ENCODE data around the gene GALNT10.

The GALNT10 gene

GRCh38 chr5:154396128-154396527, 205.6 kb downstream of the GALNT10 start:
- no peak overlapping the region for H3K9ac ChIP-seq (ENCODE audit: low read length)
- no peaks in the 10 kb centered on the region for H3K4me1 ChIP-seq (ENCODE audit: control insufficient read depth, insufficient read depth, low read length)
- H3K27me3 ChIP-seq (ENCODE audit: control insufficient read depth, insufficient read depth, low read length): no peaks in the 10 kb centered on the region
- no peak overlapping the region for H3K27ac ChIP-seq (ENCODE audit: low read depth, low read length)
- no peak overlapping the region for H3K4me3 ChIP-seq (ENCODE audit: low read length)
- H3K36me3 ChIP-seq (ENCODE audit: control insufficient read depth, insufficient read depth, low read length): peaks cover under 1% of the 10 kb centered on the region

- Histone ChIP-seq H3K4me3 (ENCODE audit: low read length) (no peak overlapping the region), H3K36me3 (ENCODE audit: control insufficient read depth, insufficient read depth, low read length) (no peaks in the 10 kb centered on the region), H3K9ac (ENCODE audit: low read length) (no peak overlapping the region), H3K4me1 (ENCODE audit: control insufficient read depth, insufficient read depth, low read length) (no peaks in the 10 kb centered on the region), H3K27ac (ENCODE audit: low read depth, low read length) (no peak overlapping the region), H3K27me3 (ENCODE audit: control insufficient read depth, insufficient read depth, low read length) (no peaks in the 10 kb centered on the region)
Observed at GRCh38 chr5:154397652-154398406, 207.3 kb downstream of the GALNT10 start.

GRCh38 chr5:154400678-154401077, 210.1 kb downstream of the GALNT10 start:
- no peak overlapping the region for H3K4me3 ChIP-seq (ENCODE audit: low read length)
- no peak overlapping the region for H3K9ac ChIP-seq (ENCODE audit: low read length)
- H3K36me3 ChIP-seq (ENCODE audit: control insufficient read depth, insufficient read depth, low read length): no peaks in the 10 kb centered on the region
- no peak overlapping the region for H3K27ac ChIP-seq (ENCODE audit: low read depth, low read length)
- H3K4me1 ChIP-seq (ENCODE audit: control insufficient read depth, insufficient read depth, low read length): peaks cover 2% of the 10 kb centered on the region
- H3K27me3 ChIP-seq (ENCODE audit: control insufficient read depth, insufficient read depth, low read length): no peaks in the 10 kb centered on the region

- Histone ChIP-seq H3K9ac (ENCODE audit: low read length) (no peak overlapping the region), H3K4me1 (ENCODE audit: control insufficient read depth, insufficient read depth, low read length) (peaks cover 2% of the 10 kb centered on the region), H3K27me3 (ENCODE audit: control insufficient read depth, insufficient read depth, low read length) (no peaks in the 10 kb centered on the region), H3K36me3 (ENCODE audit: control insufficient read depth, insufficient read depth, low read length) (no peaks in the 10 kb centered on the region), H3K4me3 (ENCODE audit: low read length) (no peak overlapping the region), H3K27ac (ENCODE audit: low read depth, low read length) (no peak overlapping the region)
Observed at GRCh38 chr5:154401355-154401754, 210.8 kb downstream of the GALNT10 start.

- no peak overlapping the region for H3K27ac ChIP-seq (ENCODE audit: low read depth, low read length)
- H3K27me3 ChIP-seq (ENCODE audit: control insufficient read depth, insufficient read depth, low read length): no peaks in the 10 kb centered on the region
- no peak overlapping the region for H3K9ac ChIP-seq (ENCODE audit: low read length)
- no peak overlapping the region for H3K4me3 ChIP-seq (ENCODE audit: low read length)
- no peaks in the 10 kb centered on the region for H3K36me3 ChIP-seq (ENCODE audit: control insufficient read depth, insufficient read depth, low read length)
- peaks cover 2% of the 10 kb centered on the region for H3K4me1 ChIP-seq (ENCODE audit: control insufficient read depth, insufficient read depth, low read length)
Observed at GRCh38 chr5:154401931-154402330, 211.4 kb downstream of the GALNT10 start.

GRCh38 chr5:154402611-154403010, 212.1 kb downstream of the GALNT10 start:
- Histone ChIP-seq H3K36me3 (ENCODE audit: control insufficient read depth, insufficient read depth, low read length) (no peaks in the 10 kb centered on the region), H3K4me1 (ENCODE audit: control insufficient read depth, insufficient read depth, low read length) (peaks cover 2% of the 10 kb centered on the region), H3K9ac (ENCODE audit: low read length) (no peak overlapping the region), H3K4me3 (ENCODE audit: low read length) (no peak overlapping the region), H3K27me3 (ENCODE audit: control insufficient read depth, insufficient read depth, low read length) (no peaks in the 10 kb centered on the region), H3K27ac (ENCODE audit: low read depth, low read length) (no peak overlapping the region)

- Histone ChIP-seq H3K9ac (ENCODE audit: low read length) (no peak overlapping the region), H3K27me3 (ENCODE audit: control insufficient read depth, insufficient read depth, low read length) (no peaks in the 10 kb centered on the region), H3K4me3 (ENCODE audit: low read length) (no peak overlapping the region), H3K27ac (ENCODE audit: low read depth, low read length) (no peak overlapping the region), H3K36me3 (ENCODE audit: control insufficient read depth, insufficient read depth, low read length) (no peaks in the 10 kb centered on the region), H3K4me1 (ENCODE audit: control insufficient read depth, insufficient read depth, low read length) (peaks cover 2% of the 10 kb centered on the region)
Observed at GRCh38 chr5:154403234-154403633, 212.7 kb downstream of the GALNT10 start.

GRCh38 chr5:154403776-154404387, 213.3 kb downstream of the GALNT10 start:
- H3K4me1 ChIP-seq (ENCODE audit: control insufficient read depth, insufficient read depth, low read length): peaks cover 2% of the 10 kb centered on the region
- no peak overlapping the region for H3K4me3 ChIP-seq (ENCODE audit: low read length)
- no peak overlapping the region for H3K27ac ChIP-seq (ENCODE audit: low read depth, low read length)
- H3K36me3 ChIP-seq (ENCODE audit: control insufficient read depth, insufficient read depth, low read length): no peaks in the 10 kb centered on the region
- H3K9ac ChIP-seq (ENCODE audit: low read length): no peak overlapping the region
- H3K27me3 ChIP-seq (ENCODE audit: control insufficient read depth, insufficient read depth, low read length): no peaks in the 10 kb centered on the region

GRCh38 chr5:154405078-154405792, 214.7 kb downstream of the GALNT10 start:
- Histone ChIP-seq H3K27ac (ENCODE audit: low read depth, low read length) (no peak overlapping the region), H3K4me3 (ENCODE audit: low read length) (peak overlapping the region; percentile 60), H3K4me1 (ENCODE audit: control insufficient read depth, insufficient read depth, low read length) (peaks cover 2% of the 10 kb centered on the region), H3K9ac (ENCODE audit: low read length) (peak overlapping the region; percentile 34), H3K27me3 (ENCODE audit: control insufficient read depth, insufficient read depth, low read length) (no peaks in the 10 kb centered on the region), H3K36me3 (ENCODE audit: control insufficient read depth, insufficient read depth, low read length) (no peaks in the 10 kb centered on the region)

GRCh38 chr5:154406231-154406630, 215.7 kb downstream of the GALNT10 start:
- H3K4me1 ChIP-seq (ENCODE audit: control insufficient read depth, insufficient read depth, low read length): peaks cover 2% of the 10 kb centered on the region
- H3K36me3 ChIP-seq (ENCODE audit: control insufficient read depth, insufficient read depth, low read length): peaks cover 3% of the 10 kb centered on the region
- no peak overlapping the region for H3K9ac ChIP-seq (ENCODE audit: low read length)
- no peak overlapping the region for H3K27ac ChIP-seq (ENCODE audit: low read depth, low read length)
- no peaks in the 10 kb centered on the region for H3K27me3 ChIP-seq (ENCODE audit: control insufficient read depth, insufficient read depth, low read length)
- no peak overlapping the region for H3K4me3 ChIP-seq (ENCODE audit: low read length)

GRCh38 chr5:154406826-154407225, 216.3 kb downstream of the GALNT10 start:
- Histone ChIP-seq H3K27ac (ENCODE audit: low read depth, low read length) (no peak overlapping the region), H3K36me3 (ENCODE audit: control insufficient read depth, insufficient read depth, low read length) (peaks cover 7% of the 10 kb centered on the region), H3K4me1 (ENCODE audit: control insufficient read depth, insufficient read depth, low read length) (peaks cover 2% of the 10 kb centered on the region), H3K4me3 (ENCODE audit: low read length) (no peak overlapping the region), H3K9ac (ENCODE audit: low read length) (no peak overlapping the region), H3K27me3 (ENCODE audit: control insufficient read depth, insufficient read depth, low read length) (no peaks in the 10 kb centered on the region)

GRCh38 chr5:154408811-154409210, 218.3 kb downstream of the GALNT10 start:
- no peak overlapping the region for H3K27ac ChIP-seq (ENCODE audit: low read depth, low read length)
- no peak overlapping the region for H3K9ac ChIP-seq (ENCODE audit: low read length)
- peaks cover 7% of the 10 kb centered on the region for H3K36me3 ChIP-seq (ENCODE audit: control insufficient read depth, insufficient read depth, low read length)

More at GRCh38 chr5:154408811-154409210, 218.3 kb downstream of the GALNT10 start:
- H3K27me3 ChIP-seq (ENCODE audit: control insufficient read depth, insufficient read depth, low read length): no peaks in the 10 kb centered on the region
- H3K4me1 ChIP-seq (ENCODE audit: control insufficient read depth, insufficient read depth, low read length): peaks cover 2% of the 10 kb centered on the region
- no peak overlapping the region for H3K4me3 ChIP-seq (ENCODE audit: low read length)
